ENCODE data around the gene MACC1. TPM values are rescaled to one million over a fixed set of nuclear protein-coding genes. Genes with fewer than 3 reads are reported as not detected.

Gene MACC1
- total and polyA plus RNA-seq, 9 of the 15 experiments (the other 6 are each of a cell fraction or from before 2014, with no cell fraction given): 5.9 to 30.2 (median 10.4) TPM

- TF ChIP-seq CBX8 (IDR thresholded peaks at IDR 0.05; ENCODE audit: borderline replicate concordance, extremely low read depth, low read depth, low read length, poor library complexity, severe bottlenecking) (no peak), ARID1B (IDR thresholded peaks at IDR 0.05) (peak; percentile 100), FOXP1 (CRISPR knock-in tag; IDR thresholded peaks at IDR 0.05) (peak; percentile 95), TRIM28 (IDR thresholded peaks at IDR 0.05) (peak; percentile 88), ZBTB1 (CRISPR knock-in tag; IDR thresholded peaks at IDR 0.05; ENCODE audit: borderline replicate concordance, low read depth) (peak; percentile 37; the same call in 1 of the 2 replicates), NFIX (CRISPR knock-in tag; IDR thresholded peaks at IDR 0.05; ENCODE audit: low read depth) (no peak), ZNF280A (IDR thresholded peaks at IDR 0.05; ENCODE audit: low read depth, partially characterized antibody) (no peak), ZC3H4 (CRISPR knock-in tag; IDR thresholded peaks at IDR 0.05; ENCODE audit: borderline replicate concordance) (no peak), TRIM25 (IDR thresholded peaks at IDR 0.05; ENCODE audit: borderline replicate concordance) (0 out of 2 replicates have a peak, but pooled peaks have one; percentile 88), PRPF4 (IDR thresholded peaks at IDR 0.05; ENCODE audit: insufficient read depth, low read depth, low read length, poor library complexity, severe bottlenecking) (no peak), HBP1 (CRISPR knock-in tag; IDR thresholded peaks at IDR 0.05) (peak; percentile 94), SUPT5H (IDR thresholded peaks at IDR 0.05) (peak; percentile 44; the same call in 1 of the 2 replicates)
These were observed 2.5 kb upstream of the MACC1 start (continued) for GRCh38 chr7:20219446-20220292.
